ENCODE data around the gene GSAP.
A peak's percentile ranks its signal among the peaks of the same experiment; 100 is the strongest.

Gene GSAP

GRCh38 chr7:77439572-77439971 is 23.4 kb upstream of the GSAP start:
- DNase-seq (ENCODE audit: low read depth, low spot score) = no peak

GRCh38 chr7:77438131-77438530 is 22.0 kb upstream of the GSAP start:
- DNase-seq (ENCODE audit: low read depth, low spot score) = no peak

GRCh38 chr7:77434570-77435275 is 18.6 kb upstream of the GSAP start:
- DNase-seq (ENCODE audit: low read depth, low spot score) = no peak

GRCh38 chr7:77433901-77434300 is 17.8 kb upstream of the GSAP start:
- DNase-seq (ENCODE audit: low read depth, low spot score) = no peak

- DNase-seq (ENCODE audit: low read depth, low spot score) = no peak
Observed at GRCh38 chr7:77430927-77431326, 14.8 kb upstream of the GSAP start.

- no peak for DNase-seq (ENCODE audit: low read depth, low spot score)
Observed at GRCh38 chr7:77428777-77429231, 12.7 kb upstream of the GSAP start.

GRCh38 chr7:77427996-77428603 is 12.0 kb upstream of the GSAP start:
- no peak for DNase-seq (ENCODE audit: low read depth, low spot score)

- DNase-seq (ENCODE audit: low read depth, low spot score) = no peak
Observed at GRCh38 chr7:77426521-77427051, 10.4 kb upstream of the GSAP start.

- no peak for DNase-seq (ENCODE audit: low read depth, low spot score)
Observed at GRCh38 chr7:77426052-77426404, 9.9 kb upstream of the GSAP start.

- DNase-seq (ENCODE audit: low read depth, low spot score) = peak; percentile 56
Observed at GRCh38 chr7:77425101-77426051, 9.2 kb upstream of the GSAP start.

GRCh38 chr7:77422500-77422899 is 6.4 kb upstream of the GSAP start:
- no peak for DNase-seq (ENCODE audit: low read depth, low spot score)

- DNase-seq (ENCODE audit: low read depth, low spot score) = no peak
Observed at GRCh38 chr7:77420986-77421672, 5.0 kb upstream of the GSAP start.

- no peak for DNase-seq (ENCODE audit: low read depth, low spot score)
Observed at GRCh38 chr7:77420438-77420837, 4.3 kb upstream of the GSAP start.

- DNase-seq (ENCODE audit: low read depth, low spot score) = no peak
Observed at GRCh38 chr7:77419102-77419501, 3.0 kb upstream of the GSAP start.

GRCh38 chr7:77417801-77418200 is 1.7 kb upstream of the GSAP start:
- DNase-seq (ENCODE audit: low read depth, low spot score) = no peak

- DNase-seq (ENCODE audit: low read depth, low spot score) = no peak
Observed at GRCh38 chr7:77416621-77417371, 647 bp upstream of the GSAP start.

GRCh38 chr7:77415476-77415822 is 700 bp downstream of the GSAP start:
- no peak for DNase-seq (ENCODE audit: low read depth, low spot score)

- no peak for DNase-seq (ENCODE audit: low read depth, low spot score)
Observed at GRCh38 chr7:77413861-77414424, 2.2 kb downstream of the GSAP start.

GRCh38 chr7:77413128-77413527 is 3.0 kb downstream of the GSAP start:
- DNase-seq (ENCODE audit: low read depth, low spot score) = no peak

- DNase-seq (ENCODE audit: low read depth, low spot score) = no peak
Observed at GRCh38 chr7:77409739-77410547, 6.2 kb downstream of the GSAP start.
